Measurements from ENCODE around the gene TYW1.
"Not testable (repeated sequence)": the region's sequence is repeated elsewhere in the genome, so short reads cannot be mapped to it uniquely, and the experiment has no call there.

Gene TYW1

DNA sequence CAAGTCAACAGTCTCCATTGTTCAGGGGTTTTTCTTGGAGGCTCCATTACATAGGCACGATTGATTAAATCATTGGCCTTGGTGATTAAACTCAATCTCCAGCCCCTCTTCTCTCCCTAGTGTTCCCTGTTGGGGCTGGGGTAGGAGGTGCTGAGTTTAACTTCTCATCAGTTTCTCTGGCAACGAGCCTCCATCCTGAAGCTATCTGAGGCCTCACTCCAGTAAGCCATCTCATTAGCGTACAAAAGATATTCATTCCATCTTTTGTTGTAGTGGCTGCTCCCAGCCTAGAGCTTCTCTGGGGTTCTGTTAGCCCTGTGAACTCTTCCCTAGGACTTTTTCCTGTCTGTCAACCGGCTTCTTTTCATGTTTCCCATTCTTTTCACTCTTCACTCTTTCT is 11.6 kb downstream of the TYW1 start:
- TF ChIP-seq, protein P1, sequence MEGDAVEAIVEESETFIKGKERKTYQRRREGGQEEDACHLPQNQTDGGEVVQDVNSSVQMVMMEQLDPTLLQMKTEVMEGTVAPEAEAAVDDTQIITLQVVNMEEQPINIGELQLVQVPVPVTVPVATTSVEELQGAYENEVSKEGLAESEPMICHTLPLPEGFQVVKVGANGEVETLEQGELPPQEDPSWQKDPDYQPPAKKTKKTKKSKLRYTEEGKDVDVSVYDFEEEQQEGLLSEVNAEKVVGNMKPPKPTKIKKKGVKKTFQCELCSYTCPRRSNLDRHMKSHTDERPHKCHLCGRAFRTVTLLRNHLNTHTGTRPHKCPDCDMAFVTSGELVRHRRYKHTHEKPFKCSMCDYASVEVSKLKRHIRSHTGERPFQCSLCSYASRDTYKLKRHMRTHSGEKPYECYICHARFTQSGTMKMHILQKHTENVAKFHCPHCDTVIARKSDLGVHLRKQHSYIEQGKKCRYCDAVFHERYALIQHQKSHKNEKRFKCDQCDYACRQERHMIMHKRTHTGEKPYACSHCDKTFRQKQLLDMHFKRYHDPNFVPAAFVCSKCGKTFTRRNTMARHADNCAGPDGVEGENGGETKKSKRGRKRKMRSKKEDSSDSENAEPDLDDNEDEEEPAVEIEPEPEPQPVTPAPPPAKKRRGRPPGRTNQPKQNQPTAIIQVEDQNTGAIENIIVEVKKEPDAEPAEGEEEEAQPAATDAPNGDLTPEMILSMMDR (IDR thresholded peaks at IDR 0.05; ENCODE audit: borderline replicate concordance, insufficient read depth, low read depth, low read length), result no peak
- no peak overlapping the region for H3K4me3 ChIP-seq (ENCODE audit: low read depth, low read length)

DNA sequence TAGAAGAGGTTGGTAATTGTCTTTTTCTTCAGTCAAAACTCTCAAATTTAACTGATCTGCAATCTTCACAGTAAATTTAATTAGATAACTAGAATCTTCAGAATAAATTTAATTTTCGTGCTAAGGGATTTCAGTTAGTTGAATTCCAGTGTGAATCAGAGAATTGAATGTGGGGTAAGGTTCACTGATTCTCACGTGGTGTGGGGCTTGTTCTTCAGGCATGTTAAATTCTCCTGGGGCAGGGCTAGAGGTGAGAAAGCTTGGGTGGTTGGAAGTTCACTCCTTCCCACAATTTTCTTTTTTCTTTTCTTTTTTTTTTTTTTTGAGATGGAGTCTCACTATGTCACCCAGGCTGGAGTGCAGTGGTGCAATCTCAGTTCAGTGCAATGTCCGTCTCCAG is 13.0 kb downstream of the TYW1 start:
- not testable (repeated sequence) for H3K4me3 ChIP-seq (ENCODE audit: low read depth, low read length)

DNA sequence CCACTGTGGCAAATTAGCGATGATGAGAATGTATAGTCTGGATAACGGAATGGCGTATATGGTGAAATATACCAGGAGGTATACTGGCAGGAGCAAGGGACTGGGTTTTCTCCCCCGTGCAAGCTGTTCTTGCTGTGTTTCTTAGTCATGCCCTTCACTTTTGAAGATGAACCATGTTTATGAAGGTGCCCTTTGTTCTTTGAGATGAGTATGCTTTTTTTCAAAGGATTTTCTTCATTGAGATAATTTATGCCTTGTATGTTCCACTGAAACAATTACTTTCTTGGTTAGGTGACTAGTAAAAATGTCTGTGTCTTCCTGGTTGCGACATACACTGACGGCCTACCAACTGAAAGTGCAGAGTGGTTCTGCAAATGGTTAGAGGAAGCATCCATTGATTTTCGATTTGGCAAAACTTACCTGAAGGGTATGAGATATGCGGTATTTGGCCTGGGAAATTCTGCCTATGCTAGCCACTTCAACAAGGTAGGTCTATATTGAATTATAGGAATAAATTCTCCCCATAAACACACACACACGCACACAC is 17.5 kb downstream of the TYW1 start:
- H3K4me3 ChIP-seq (ENCODE audit: low read depth, low read length), result not testable (repeated sequence)

DNA sequence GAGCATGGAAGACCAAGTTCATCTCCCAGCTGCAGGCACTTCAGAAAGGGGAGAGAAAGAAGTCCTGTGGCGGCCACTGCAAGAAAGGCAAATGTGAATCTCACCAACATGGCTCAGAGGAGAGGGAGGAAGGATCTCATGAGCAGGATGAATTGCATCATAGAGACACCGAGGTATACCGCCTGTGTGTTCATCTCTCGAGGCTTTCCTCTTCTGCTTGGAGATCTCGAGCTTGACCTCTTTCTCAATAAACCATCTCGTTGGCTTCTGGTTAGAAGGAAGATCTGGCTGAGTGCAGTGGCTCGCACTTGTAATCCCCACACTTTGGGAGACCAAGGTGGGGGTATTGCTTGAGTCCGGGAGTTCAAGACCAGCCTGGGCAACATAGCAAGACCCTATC is 21.3 kb downstream of the TYW1 start:
- H3K4me3 ChIP-seq (ENCODE audit: low read depth, low read length), result not testable (repeated sequence)

DNA sequence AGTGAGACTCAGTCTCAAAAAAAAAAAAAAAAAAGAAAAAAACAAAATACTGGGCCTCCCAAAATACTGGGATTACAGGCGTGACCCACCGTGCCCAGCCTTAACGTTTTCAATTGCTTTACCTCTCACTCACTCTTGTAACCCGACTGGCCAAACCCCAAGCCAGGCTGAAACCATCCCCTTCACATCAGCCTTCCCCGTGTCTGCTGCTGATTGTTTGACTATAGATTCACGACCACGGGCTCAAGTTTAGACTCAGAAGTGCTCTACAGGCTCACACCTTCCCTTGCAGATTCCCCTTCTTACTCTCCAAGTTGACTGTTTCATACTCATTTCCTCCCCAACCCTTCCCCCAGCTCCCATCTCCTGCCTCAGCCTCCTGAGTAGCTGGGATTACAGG is 22.3 kb downstream of the TYW1 start:
- TF ChIP-seq, protein P1 (IDR thresholded peaks at IDR 0.05; ENCODE audit: borderline replicate concordance, insufficient read depth, low read depth, low read length), result no peak
- H3K4me3 ChIP-seq (ENCODE audit: low read depth, low read length), result no peak overlapping the region

DNA sequence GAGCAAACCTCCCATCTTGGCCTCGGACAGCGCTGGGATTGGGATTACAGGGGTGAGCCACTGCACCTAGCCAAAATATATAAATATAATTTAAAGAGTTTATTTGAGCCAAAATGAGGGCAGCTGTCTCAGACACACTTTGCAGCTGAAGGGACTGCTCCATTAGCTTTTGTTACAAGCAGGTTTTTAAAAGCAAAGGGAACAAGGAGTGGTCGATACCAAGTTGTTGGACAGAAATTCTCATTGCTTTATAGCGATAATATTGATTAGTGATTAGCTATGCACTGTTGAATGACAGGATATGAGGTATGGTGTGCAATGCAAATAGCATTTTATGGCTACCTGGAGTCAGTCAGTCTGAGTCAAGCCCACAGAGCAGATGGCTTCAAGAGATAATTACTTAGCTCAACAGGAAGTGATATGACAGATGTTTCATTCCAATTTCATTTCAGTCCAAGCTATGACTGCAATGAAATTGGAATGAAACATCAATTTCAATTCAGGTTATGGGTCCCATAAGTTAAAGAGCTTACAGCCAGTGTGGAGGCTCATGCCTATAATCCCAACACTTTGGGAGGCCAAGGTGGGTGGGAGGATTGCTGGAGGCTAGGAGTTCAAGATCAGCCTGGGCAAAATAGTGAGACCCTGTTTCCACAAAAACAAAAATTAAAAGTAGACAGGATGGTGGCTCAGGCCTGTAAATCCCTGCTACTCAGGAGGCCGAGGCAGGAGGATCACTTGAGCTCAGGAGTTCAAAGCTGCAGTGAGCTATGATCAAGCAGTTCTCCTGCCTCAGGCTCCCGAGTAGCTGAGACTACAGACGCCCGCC is 23.1 kb downstream of the TYW1 start:
- no peak overlapping the region for H3K4me3 ChIP-seq (ENCODE audit: low read depth, low read length)

DNA sequence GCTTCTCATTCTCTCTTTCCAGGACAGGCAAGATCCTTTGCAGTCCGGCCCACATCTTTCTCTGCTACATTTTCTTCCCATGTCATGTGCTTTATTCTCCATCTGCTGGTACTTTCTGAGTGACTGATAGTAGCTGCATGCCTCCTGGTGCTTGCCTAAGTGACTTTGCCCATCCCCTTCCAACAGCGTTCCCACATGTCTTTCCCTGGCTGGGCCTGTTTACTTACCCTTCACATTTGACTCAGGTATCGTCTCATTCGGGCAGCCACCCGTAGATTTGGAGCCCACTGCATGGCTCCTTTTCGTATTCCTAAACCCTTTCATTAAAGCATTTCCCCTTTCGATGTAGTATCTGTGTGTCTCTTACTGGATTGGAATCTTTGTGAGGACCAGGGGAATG is 24.6 kb downstream of the TYW1 start:
- no peak overlapping the region for H3K4me3 ChIP-seq (ENCODE audit: low read depth, low read length)

More for the DNA sequence above, 23.1 kb downstream of the TYW1 start:
- TF ChIP-seq, protein P1 (IDR thresholded peaks at IDR 0.05; ENCODE audit: borderline replicate concordance, insufficient read depth, low read depth, low read length), result no peak

DNA sequence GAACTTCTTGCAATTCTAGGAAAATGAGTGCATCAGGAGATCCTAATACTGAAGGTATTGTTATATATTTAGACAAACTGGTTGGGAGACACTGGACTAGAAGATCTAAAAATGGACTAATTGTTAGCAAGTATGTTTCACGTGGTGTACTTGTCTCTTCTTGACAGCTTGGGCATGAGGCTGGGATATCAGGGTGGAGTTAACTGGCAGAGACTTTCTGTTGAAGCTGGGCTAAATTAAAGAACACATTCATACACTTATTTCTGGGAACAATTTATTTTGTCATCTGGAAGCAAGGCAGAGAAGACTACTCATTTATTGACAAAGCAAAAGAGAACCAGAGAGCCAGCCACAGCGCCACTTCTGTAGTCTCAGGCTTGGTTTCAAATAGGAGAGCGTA is 25.9 kb downstream of the TYW1 start:
- TF ChIP-seq, protein P1 (IDR thresholded peaks at IDR 0.05; ENCODE audit: borderline replicate concordance, insufficient read depth, low read depth, low read length), result no peak
- no peak overlapping the region for H3K4me3 ChIP-seq (ENCODE audit: low read depth, low read length)

More for the DNA sequence above, 24.6 kb downstream of the TYW1 start:
- TF ChIP-seq, protein P1 (IDR thresholded peaks at IDR 0.05; ENCODE audit: borderline replicate concordance, insufficient read depth, low read depth, low read length), result no peak

DNA sequence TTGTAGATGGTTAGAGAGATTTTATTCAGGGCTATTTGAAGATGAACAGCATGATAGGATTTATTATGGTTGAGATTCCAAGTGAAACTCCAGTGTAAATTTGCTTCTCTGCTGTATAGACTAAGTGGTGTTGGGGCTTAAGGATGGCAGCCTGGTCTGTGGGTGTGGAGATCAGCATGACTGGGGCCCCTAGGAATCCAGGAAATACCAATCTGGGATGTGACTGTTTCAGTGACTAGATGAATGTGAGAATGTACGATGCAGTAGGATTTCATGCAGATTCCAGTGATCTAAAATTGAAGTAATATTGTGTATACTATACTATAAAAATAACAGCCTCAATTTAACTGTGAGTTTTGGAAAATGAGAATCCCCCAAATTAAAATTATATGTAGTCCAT is 28.8 kb downstream of the TYW1 start:
- not testable (repeated sequence) for H3K4me3 ChIP-seq (ENCODE audit: low read depth, low read length)

DNA sequence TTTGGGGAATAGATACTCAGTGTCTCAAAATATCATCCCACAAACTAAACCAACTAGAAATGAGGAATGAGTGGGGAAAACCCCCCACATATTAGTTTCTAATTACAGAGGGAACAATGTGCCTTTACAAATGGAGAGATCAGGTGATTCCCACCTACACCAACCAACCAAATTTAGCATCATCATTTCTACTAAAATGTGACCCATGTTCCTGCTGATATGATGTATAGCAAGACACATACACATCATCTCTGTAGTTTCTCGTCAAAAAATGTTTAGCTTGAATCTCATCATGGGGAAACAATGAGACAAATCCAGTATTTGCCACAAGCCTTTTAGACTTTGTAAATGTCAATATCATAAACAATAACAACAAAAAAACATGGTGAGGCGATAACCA is 35.1 kb downstream of the TYW1 start:
- not testable (repeated sequence) for H3K4me3 ChIP-seq (ENCODE audit: low read depth, low read length)
